GM04503 (cell line): ENCODE results near the gene DENND5B.
"Not testable (repeated sequence)": the region's sequence is repeated elsewhere in the genome, so short reads cannot be mapped to it uniquely, and the experiment has no call there.

ENCODE experiments used
- DNase-seq: peaks from one replicate; pipeline ENCODE4 v3.0.0-alpha.2; 2012; ENCODE audit warnings: low read depth

DENND5B gene

DNA sequence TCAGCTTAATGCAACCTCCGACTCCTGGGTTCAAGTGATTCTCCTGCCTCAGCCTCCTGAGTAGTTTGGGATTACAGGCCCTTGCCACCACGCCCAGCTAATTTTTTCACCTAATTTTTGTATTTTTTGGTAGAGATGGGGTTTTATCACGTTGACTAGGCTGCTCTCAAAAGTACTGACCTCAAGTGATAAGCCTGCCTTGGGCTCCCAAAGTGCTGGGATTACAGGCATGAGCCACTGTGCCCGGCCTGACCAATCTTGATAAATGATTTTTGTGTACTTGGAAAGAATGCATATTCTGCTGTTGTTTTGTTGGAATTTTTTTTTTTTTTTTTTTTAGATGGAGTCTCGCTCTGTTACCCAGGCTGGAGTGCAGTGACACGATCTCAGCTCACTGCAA lies 215.5 kb downstream of the DENND5B start:
- not testable (repeated sequence) for DNase-seq

DNA sequence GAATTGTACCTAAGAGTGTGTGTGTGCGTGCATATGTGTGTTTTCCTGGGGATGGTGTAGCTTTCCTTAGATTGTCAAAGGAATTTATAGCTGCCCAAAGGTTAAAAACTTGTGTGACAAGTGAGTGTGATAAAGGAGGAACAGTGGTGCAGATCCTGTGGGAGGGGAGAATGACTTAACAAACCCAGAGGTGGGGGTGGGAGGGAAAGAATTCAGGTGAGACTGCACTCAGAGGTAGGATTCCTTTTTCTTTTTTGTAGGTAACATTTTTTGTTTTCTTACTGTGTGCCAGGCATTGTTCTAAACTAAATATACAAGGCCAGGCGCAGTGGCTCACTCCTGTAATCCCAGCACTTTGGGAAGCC lies 219.7 kb downstream of the DENND5B start:
- no peak for DNase-seq

DNA sequence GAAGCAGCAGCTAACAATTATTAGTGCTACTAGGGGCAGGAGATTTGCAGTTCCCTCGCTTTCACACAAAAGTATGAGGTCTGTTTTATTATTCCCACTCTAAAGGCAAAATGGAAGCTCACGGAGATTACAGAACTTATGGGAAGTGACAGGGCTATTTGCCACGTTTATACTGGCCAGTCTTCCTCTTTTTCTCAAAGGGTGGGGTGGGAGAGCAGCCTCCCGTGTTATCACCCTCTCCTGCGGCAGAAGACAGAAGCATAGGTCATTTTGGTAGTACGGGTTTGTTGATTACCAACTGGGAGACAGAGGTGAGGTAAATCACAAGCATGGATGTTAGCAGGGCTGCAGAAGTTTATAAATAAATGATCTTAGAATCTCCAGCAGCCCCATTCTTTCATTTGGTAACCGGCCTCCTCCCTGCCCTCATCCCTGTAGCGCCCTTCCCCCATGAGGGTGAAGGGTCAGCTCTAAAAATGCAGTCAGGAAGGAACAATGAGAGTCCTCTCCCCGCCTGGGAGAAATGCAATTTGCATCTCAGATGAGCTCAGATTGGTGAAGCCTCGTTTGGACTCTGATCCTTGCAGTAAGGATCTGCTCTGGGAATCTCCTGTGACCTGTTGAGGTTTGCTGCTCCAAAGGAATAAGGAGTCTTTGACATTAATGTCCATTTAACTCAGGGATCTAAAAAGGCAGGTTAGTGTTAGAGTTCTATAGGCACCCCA lies 220.2 kb downstream of the DENND5B start:
- no peak for DNase-seq

DNA sequence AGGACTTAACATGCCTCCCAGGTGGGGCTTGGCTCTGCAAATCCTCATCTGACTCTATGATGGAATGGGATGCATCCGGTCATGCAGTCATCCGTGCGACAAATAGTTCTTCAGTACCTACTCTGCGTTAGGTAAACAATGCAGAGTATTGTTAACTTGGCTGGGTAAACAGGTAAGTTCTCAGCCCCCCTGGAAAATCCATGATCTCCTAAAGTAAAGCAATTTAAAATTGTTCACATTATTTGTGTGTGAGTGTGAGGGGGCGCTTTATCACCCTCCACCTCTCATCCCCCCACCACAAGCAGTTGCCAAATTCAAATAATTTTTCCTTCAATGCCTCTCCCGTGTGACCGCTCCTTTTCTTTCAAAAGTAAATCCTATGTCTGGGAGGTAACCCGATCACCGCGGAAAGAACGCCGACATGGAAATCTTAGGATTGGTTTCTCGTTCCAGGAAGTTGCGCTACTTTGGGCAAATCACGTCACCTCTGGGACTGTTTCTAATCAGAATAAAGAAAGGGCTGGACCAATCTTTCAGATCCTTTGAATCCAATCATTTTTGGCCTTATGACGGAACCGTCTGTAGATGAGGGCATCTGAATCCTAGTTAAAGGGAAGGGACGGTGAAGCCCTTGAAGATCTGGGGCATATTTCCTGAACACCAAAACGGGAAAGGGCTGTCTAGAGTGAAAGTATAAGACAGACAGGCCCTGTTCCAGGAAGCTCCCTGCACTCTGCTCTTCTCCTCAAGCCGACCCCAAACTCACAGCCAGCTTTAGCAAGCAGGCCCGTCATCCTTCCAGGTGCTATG lies 221.0 kb downstream of the DENND5B start:
- DNase-seq = peak; percentile 16

DNA sequence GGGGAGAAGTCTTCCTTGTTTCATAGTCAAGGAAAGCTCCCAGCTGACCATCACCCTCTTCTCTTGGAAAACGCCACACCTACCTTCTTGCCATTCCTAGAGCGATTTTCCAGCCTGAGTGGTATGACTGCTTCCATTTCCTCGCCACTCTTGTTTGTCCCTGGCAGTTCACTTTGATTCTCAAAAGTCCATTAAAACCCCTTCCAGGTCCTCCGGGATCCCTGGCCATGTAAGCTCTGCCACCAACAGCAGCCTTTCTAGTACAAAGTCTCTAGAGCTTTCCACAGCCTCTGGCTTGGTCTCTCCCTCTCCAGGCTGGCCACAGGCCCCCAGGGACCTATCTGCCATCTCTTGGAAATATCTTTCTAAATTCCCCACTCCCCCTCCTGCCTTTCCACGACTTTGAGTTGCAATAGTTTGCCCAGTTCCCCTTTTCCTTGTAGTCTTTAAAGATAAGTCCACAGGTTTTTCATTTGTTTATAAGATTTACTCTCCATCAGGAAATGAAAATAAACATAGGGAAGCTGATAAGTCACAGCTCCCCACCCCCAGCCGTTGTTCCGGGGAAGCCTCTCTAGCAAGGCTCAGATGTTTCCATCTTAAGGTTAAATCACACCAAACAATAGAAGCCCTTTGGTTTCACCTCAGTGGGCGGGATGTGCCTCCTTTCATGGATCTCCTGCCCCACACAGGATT lies 222.1 kb downstream of the DENND5B start:
- DNase-seq = no peak

DNA sequence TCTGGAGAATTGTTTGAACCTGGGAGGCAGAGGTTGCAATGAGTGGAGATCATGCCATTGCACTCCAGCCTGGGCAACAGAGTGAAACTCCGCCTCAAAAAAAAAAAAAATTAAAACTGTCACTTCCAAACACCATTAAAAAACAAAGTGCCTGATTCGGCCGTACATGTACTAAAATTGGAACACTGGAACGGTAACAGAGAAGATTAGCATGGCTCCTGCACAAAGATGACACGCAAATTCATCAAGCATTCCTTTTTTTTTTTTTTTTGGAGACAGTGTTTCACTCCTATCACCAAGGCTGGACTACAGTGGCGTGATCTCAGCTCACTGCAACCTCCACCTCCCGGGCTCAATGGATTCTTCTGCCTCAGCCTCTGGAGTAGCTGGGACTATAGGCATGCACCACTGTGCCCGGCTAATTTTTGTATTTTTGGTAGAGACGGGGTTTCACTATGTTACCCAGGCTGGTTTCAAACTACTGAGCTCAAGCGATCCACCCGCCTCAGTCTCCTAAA lies 224.8 kb downstream of the DENND5B start:
- no peak for DNase-seq

DNA sequence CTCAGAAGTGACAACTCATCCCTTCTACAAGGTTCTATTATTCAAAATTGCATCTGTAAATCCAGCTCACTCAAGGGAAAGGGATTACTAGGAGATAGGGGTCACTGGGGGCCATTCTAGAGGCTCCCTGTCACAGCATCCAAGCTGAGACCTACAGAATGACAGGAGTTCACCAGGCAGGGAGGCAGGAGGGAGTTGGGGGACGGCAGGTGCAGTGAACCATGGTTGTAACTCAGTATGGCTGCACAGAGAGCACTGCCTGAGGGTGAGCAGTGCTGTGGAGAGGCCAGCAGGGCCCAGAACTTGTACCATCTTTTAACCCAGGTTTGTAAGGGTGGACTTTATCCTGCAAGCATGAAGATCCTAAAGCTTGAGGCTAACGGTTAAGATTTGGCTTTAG lies 227.1 kb downstream of the DENND5B start:
- no peak for DNase-seq

DNA sequence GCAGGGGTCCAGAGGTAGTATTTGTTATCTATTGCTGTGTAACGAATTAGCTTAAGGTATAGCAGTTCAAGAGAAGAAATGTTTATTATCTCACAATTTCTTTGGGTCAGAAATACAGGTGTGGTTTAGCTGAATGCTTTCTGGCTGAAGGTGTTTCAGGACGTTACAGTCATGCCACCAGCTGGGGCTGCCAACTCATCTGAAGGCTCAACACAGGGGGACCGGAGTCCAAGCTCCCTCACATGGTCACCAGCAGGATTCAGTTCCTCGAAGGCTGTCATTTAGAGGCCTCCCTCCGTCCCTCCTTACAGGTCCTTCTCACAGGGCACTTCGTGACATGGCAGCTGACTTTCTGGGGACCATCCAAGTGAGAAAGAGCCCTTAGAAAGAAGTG lies 227.5 kb downstream of the DENND5B start:
- no peak for DNase-seq

DNA sequence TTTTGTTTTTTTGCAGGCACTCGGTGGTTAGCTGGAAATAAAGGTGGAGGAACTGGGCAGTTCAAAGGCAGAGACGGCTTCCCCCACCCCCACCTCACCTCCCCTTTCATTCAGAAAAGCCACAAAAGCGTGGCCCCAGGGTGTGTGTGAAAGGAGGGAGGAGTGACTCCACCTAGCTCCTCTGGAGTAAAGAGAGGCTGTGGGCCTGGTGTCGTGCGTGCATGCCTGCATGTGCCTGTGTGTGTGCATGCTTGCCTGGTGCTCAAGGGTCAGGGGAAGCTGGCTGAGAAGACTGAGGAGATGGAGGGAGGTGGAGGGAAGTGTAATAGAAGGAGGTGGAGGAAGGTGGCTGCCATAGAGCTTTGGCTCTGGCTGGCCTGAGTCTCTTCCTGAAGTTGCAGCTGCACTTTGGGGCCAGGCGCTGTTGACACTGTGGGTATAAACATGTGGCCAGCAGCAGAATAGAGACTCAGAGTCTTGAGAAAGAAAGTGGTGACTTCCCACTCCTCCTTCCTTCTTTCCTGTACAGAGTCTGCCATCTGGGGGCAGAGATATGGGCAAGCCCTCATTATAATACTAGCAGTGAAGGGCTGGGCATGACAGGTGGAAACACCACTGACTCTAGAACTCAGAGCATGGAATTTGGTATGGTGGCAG lies 228.0 kb downstream of the DENND5B start:
- DNase-seq = no peak

DNA sequence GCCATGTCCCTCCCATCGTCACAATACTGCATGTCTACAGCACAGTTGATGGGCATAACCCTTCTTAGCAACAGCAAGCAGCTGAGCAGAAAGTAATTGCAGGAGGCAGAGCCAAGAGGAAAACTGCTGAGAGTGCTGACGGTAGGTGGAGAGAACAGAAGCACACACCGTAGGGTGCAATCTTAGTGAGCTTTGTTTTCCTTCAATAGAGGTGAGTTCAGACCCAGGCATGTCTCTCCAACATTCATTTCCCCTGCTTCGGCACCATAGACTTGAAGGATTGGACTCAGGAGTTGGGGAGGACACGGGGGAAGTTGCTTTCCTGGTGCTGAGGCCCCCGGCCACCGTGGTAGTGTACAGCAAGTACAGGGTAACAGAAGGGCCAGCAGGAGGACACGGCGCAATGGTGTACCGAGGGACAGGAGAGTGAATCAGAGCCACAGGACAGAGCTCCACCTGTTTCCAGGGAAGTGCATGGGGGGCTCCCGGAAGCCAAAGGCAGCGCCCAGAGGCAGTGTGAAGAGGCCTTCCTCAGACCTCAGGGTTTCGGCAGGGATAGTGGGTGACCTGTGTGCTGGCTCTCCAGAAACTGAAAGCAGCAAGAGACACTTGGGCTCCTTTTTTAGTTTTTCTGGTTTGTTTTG lies 228.7 kb downstream of the DENND5B start:
- DNase-seq = no peak

DNA sequence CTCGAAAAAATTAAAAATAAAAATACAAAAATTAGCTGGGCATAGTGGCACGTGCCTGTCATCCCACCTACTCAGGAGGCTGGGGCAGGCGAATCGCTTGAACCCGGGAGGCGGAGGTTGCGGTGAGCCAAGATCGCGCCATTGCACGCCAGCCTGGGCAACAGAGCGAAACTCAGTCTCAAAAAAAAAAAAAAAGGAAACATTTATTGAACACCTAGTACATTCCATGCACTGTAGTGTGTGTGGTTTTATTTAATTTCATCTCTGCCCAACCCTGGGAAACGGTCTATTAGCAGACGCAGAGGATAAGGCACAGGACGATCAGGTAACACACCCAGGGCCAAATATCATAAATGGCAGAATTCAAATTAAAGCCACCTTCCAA lies 229.2 kb downstream of the DENND5B start:
- DNase-seq = no peak

DNA sequence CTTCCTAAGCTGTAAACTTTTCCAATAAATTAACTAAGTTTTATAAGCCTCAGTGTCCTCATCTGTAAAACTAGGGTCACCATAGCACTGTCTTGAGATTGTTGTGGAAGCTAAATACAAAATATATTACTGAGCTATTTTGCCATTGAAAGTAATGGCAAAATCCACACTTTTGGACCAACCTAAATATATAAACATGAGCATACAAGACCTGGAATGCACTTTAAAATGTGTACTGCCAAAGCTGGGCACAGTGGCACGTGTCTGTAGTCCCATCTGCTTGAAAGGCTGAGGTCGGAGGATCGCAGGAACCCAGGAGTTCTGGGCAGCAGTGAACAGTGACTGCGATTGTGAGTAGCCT lies 235.2 kb downstream of the DENND5B start:
- no peak for DNase-seq

DNA sequence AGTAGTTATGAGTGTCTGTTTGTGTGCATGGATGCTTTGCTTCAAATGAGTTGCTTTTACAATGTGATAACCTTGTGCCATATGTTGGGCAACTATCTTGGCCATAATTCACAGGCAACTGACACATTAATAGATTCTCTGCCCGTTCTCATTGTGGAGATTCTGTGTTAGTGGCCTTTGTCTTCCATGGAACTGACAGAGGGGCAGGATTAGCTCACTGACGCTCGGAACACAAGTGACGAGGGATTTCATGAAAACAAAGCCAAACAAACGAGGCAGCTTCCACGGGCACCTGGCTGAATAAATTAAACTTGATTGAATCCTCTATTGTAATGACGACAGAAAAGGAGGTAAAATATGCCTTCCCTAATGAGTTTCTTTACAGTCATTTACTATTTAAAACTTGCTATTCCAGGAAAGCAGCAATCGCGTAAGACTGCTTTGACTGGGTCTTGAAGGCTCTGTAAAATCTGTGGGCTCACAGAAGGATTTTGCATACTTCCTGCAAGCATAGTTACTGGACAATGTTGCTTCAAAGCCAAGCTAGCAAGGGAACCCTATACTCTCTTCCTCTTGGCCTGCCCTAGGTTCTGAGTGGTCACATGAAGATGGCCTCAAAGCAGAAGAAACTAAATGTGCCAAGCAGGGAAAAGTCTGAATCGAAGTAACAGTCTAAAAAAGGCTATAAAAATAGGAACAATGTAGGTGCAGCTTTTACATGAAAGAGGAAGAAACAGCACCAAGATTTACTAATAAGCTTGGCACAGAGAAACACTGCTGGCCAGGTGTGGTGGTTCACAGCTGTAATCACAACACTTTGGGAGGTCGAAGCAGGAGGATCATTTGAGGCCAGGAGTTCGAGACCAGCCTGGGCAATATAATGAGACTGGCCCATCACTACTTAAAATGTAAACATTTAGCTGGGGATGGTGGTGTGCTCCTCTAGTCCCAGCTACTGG lies 236.9 kb downstream of the DENND5B start:
- DNase-seq = no peak

DNA sequence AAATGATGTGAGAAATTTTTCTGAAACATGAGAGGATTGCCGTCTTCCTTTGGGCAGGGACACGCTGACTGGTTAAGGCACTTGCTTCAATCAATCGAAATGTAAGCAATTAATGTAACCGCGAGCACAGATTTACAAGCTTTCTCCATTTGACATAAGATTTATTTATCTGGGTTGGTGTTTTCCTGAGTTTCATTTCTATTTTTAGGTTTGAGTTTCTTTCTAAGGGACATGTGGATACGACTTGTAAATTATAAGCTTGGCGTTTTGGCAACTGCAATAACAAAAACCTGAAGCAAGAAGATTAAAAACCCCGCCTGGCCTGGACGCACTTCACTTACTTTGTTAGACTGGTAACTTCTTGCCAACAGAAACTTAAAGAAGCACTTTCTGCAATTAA lies 244.7 kb downstream of the DENND5B start:
- DNase-seq = no peak

DNA sequence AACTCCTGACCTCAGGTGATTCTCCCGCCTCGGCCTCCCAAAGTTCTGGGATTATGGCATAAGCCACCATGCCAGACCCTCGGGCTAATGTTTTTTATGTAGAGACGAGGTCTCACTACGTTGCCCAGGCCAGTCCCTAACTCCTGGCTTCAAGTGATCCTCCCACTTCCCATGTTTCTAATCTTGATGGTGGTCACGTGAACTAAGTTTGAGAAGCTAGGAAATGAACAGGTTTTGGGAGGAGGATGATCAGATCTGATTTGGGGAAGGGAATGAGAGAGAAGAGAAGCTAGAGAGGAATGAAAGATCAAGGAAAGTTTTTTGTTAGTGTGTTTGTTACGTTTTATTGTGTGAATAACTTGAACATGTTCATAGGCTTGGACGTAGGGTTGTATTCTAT lies 247.8 kb downstream of the DENND5B start:
- no peak for DNase-seq

DNA sequence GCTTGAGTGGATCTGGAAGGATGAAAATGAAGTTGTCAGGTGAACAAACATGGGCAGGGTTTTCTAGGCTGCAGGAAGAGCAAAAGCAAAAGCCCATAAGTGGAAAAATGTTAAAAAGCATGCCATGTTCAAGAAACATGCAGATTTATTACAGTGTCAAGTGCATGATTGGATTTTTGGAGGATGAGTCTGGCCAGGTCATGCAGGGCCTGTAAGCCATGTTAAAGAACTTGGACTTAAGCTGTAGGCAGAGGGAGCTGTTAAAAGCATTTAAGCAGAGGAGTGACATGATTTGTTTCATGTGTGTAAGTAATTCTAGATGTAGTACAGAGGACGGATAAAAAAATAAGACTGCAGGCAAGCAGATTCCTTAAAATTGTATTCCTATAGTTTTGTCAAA lies 248.7 kb downstream of the DENND5B start:
- DNase-seq = no peak

DNA sequence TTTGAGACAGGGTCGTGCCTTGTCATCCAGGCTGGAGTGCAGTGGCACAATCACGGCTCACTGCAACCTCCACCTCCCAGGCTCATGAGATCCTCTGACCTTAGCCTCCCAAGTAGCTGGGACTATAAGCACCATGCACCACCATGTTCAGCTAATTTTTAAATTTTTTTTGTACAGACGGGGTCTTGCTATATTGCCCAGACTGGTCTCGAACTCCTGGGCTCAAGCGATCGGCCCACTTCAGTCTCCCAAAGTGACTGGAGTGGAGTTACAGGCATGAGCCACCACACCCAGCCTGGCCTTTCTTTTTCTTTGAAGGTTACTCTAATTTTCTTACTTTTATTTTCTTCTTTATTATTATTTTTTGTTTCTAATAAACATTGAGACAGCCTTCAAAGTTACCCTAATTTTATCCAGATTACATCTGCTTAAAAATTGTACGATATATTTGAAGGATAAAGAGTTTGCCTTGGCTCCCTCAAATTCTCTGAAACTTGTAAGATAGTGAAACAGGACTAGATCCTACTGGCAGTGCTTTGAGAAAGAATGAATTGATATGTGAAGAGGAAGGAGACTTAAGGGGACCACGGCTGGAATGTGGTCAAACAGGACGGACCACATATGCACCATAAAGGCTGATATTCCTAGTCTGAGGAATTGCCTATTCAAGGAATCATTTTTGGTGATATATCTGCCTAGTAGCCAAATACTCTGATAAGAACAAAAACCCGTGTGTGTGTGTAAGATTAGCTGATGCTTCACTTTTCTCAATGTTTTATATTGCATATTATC lies 250.9 kb downstream of the DENND5B start:
- no peak for DNase-seq

DNA sequence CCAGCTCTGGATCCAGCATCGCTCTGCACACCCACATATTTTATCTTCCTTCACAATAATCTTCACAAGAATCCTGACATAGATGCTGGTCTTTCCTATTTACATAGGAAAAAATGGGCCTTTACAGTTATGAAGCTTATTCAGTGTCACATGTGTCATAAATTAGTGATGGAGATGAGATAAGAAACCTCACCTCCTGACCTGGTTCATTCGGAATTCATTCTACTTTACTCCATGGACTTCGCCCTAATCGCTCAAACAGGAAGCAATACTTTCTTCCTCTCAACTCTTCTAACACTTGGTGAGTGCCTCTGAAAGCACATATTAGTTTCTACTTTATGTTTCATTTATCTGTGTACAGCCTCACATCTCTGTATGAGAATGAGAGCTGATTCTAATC lies 253.0 kb downstream of the DENND5B start:
- no peak for DNase-seq
